HFF-Myc (cell line): ENCODE measurements around the gene EIF4G2.

Experiments
- DNase-seq: peaks from one replicate; pipeline ENCODE4 v3.0.0-alpha.2; 2011; ENCODE audit warnings: low read depth; ENCODE audit errors: extremely low read depth
- H3K4me3 ChIP-seq: replicated peaks from 2 replicates; pipeline ENCODE4 v1.5.1; 2011; ENCODE audit warnings: low read depth, mild to moderate bottlenecking, control low read depth, low read length
- TF ChIP-seq, protein P1 (sequence below): IDR thresholded peaks from 2 replicates; pipeline ENCODE4 v1.5.1; 2012; ENCODE audit warnings: mild to moderate bottlenecking, low read depth, low read length, control low read depth; ENCODE audit errors: missing control alignments

Gene EIF4G2

DNA sequence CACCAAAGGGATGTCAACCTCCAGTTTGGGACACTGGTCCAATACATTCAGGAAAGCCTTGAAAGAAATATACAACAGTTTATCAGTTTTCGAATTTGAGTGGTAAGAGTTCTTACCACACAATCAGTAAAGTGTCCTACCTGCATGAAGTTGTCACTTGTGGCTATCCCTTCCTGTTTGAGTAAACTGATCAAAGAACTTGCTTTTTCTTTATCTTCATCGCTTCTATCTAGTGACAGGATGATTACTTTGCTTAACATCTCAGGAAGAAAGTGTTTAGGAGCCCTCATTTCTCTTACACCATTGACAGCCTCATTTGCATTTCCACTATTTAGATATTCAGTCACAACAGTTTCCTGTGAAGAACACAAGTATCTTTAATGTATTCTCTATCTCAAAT lies 8.4 kb downstream of the EIF4G2 start:
- TF ChIP-seq, protein P1, sequence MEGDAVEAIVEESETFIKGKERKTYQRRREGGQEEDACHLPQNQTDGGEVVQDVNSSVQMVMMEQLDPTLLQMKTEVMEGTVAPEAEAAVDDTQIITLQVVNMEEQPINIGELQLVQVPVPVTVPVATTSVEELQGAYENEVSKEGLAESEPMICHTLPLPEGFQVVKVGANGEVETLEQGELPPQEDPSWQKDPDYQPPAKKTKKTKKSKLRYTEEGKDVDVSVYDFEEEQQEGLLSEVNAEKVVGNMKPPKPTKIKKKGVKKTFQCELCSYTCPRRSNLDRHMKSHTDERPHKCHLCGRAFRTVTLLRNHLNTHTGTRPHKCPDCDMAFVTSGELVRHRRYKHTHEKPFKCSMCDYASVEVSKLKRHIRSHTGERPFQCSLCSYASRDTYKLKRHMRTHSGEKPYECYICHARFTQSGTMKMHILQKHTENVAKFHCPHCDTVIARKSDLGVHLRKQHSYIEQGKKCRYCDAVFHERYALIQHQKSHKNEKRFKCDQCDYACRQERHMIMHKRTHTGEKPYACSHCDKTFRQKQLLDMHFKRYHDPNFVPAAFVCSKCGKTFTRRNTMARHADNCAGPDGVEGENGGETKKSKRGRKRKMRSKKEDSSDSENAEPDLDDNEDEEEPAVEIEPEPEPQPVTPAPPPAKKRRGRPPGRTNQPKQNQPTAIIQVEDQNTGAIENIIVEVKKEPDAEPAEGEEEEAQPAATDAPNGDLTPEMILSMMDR = no peak
- H3K4me3 ChIP-seq = no peak overlapping the region
- no peak for DNase-seq

DNA sequence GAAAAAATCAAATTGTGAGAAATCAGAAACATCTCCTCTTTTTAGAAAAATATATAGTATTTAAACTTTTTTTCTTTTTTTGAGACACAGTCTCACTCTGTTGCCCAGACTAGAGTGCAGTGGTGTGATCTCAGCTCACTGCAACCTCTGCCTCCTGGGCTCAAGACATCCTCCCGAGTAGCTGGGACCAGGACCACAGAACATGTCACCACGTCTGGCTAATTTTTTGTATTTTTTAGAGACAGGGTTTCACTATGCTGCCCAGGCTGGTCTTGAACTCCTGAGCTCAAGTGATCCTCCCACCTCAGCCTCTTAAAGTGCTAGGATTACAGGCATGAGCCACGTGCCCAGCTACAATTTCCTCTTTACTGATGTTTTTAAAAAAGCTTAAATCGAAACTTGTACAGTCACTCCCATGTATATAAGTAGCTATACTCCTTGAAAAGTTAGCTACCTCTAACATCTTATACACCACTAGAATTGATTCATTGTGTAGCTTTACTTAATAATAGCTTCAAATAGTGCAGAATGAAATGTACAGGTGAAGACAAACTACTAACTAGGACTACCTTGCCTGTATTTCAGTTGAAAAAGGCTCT lies 10.3 kb downstream of the EIF4G2 start:
- TF ChIP-seq, protein P1 = no peak
- no peak for DNase-seq
- no peak overlapping the region for H3K4me3 ChIP-seq

DNA sequence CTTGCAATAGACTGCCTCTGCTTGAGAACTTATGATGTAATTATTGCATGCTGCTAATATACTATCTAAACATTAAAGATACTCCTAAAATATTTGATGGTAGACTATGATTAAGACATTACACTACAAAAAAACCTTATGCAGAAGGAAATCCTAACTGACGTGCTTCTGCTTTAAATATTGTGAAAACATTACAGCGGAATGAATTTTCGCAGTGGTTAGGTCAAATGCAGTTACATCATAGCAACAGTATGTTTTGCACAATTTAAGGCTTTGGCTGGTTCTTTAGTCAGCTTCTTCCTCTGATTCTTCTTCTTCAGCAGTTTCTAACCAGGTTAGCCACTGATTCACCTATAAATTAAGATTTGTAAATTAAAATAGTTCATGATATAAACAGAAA lies 11.2 kb downstream of the EIF4G2 start:
- no peak for DNase-seq
- H3K4me3 ChIP-seq = no peak overlapping the region
- TF ChIP-seq, protein P1 = no peak

DNA sequence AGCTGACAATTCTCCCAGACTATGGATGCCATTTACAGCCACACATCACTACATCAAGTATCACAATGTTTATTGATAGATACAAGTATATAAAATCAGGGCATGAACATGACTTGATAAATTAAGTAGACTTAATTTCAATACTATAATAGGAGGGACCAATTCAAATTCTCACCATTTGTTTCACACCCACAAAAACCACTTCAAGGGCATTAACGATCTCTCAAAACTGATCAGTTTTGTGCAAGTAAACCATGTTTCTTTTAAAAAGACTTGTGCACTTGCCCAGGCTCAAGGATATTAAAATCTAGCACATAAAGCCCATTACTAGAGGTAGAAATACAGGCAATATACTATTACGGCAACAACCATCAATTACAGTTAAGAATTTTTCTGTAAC lies 11.7 kb downstream of the EIF4G2 start:
- TF ChIP-seq, protein P1 = no peak
- H3K4me3 ChIP-seq = no peak overlapping the region
- no peak for DNase-seq

DNA sequence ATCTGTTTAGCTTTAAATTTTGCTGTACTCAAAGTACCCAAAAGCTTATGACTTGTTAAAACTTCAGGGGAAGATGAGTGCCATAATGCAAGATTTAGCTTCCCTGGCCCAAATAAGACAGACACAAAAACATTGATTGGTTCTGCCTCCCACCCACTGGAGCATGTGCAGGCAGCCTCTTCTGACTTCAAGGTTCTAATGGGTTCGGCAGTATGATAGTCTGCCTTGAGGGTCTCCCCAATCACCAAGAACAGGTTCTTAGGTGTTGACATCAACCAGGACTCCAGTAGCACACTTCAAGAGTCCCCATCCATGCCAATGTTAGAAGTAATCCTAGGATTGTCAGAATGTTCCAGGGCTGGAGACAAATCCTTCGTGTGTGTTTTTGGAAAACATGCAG lies 12.5 kb downstream of the EIF4G2 start:
- TF ChIP-seq, protein P1 = no peak
- no peak for DNase-seq
- H3K4me3 ChIP-seq = no peak overlapping the region

DNA sequence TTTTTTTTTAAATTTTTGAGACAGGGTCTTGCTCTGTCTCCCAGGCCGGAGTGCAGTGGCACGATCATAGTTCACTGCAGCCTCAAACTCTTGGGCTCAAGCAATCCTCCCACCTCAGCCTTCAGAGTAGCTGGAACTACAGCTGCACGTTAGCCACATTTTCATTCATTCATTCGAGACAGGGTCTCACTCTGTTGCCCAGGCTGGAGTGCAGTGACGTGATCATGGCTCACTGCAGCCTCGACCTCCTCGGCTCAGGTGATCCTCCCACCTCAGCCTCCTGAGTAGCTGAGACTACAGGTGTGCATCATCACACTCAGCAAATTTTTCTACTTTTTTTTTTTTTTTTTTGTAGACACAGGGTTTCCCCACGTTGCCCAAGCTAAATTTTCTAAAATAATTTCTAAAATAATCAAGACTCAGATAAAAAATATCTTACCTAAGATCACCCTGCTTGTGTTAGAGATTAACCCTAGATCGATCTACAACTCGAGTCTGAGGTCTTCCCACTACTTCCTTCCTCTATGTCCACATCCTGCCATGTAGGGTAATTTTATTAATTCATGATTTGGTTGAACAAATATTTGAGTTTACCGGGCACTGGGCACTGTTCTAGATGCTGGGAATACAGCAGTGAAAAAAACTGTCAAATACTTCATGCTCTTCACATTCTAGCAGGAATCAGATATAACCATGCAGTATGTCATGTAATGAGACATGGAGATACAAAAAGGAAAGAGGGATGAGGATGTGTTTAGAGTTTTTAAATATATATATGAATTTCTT lies 15.1 kb downstream of the EIF4G2 start:
- no peak for DNase-seq
- H3K4me3 ChIP-seq = no peak overlapping the region
- TF ChIP-seq, protein P1 = no peak
